GM12878 (cell line): ENCODE measurements around the gene OSBPL10. TPM values are rescaled to one million over a fixed set of nuclear protein-coding genes. Genes with fewer than 3 reads are reported as not detected.

Source experiments
- ATAC-seq: fragments of 200-7000 bp; cut with Tn5 transposase; 3 replicates; pipeline ENCODE4 v1.9.1; 2020; ENCODE audit warnings: mild to moderate bottlenecking, moderate library complexity
- BruUV-seq: library from RNA; stranded (reverse); fragments of 400-500 nt; replicated peaks from 2 replicates; lab custom pipeline; 2021; lab: Mats Ljungman, UMichigan
- CTCF ChIA-PET: fragments of 300-600 bp; sonication (Branson Sonifier 250); formaldehyde crosslinking; extraction: SDS; loops from one replicate; lab custom pipeline; 2021; ENCODE audit warnings: inconsistent platforms; lab: Yijun Ruan, JAX
- POLR2A ChIA-PET: fragments of 350-600 bp; formaldehyde crosslinking; extraction: SDS; loops from one replicate; lab custom pipeline; 2021; ENCODE audit warnings: inconsistent platforms; lab: Charles Lee
- RAD21 ChIA-PET: fragments of 300-600 bp; sonication (Branson Sonifier 250); formaldehyde crosslinking; loops from one replicate; lab custom pipeline; 2023; ENCODE audit warnings: antibody characterized with exemption; ENCODE audit not compliant: unreplicated experiment; lab: Charles Lee
- SMC1A ChIA-PET: fragments of 300-600 bp; sonication (Branson Sonifier 250); formaldehyde crosslinking; loops from one replicate; lab custom pipeline; 2023; ENCODE audit not compliant: unreplicated experiment, uncharacterized antibody; lab: Charles Lee
- DNase-seq: peaks from one replicate; pipeline ENCODE4 v3.0.0-alpha.2; 2011; ENCODE audit warnings: low read depth, low spot score
- FAIRE-seq: peaks from 3 replicates; lab custom pipeline; 2011; peaks lifted over from hg19 to GRCh38; lab: Jason Lieb, UNC
- H2AFZ ChIP-seq: 2 replicates; pipeline ENCODE4 v1.6.0; 2011; ENCODE audit warnings: low read depth, low read length, control low read depth; ENCODE audit not compliant: control insufficient read depth
- H3K27ac ChIP-seq: 2 replicates; pipeline ENCODE4 v1.5.1; 2011; ENCODE audit warnings: control low read depth; ENCODE audit not compliant: control insufficient read depth, insufficient read depth
- H3K27me3 ChIP-seq, 2 experiments: replicated peaks in 1 of 2; 2 replicates each; pipeline versions ENCODE4 v1.6.0 to v1.6.1; 2011; ENCODE audit warnings: low read length in 1 of 2; ENCODE audit not compliant: control insufficient read depth in 2 of 2, insufficient read depth in 2 of 2
- H3K36me3 ChIP-seq, 2 experiments: 2 replicates each; pipeline ENCODE4 v1.5.1; 2011; ENCODE audit warnings: low read length in 1 of 2; ENCODE audit not compliant: control insufficient read depth in 2 of 2, insufficient read depth in 2 of 2
- H3K4me1 ChIP-seq: 2 replicates; pipeline ENCODE4 v1.6.1; 2011; ENCODE audit warnings: mild to moderate bottlenecking, low read length, moderate library complexity, mixed read lengths; ENCODE audit not compliant: control insufficient read depth, insufficient read depth
- H3K4me2 ChIP-seq: 2 replicates; pipeline ENCODE4 v1.6.0; 2011; ENCODE audit warnings: control low read depth; ENCODE audit not compliant: control insufficient read depth, insufficient read depth
- H3K4me3 ChIP-seq: fragments of 200-600 bp; sonication (generic); 2 replicates; pipeline ENCODE4 v1.5.1; 2016
- H3K79me2 ChIP-seq: 2 replicates; pipeline ENCODE4 v1.6.0; 2011; ENCODE audit warnings: low read length; ENCODE audit not compliant: control insufficient read depth, insufficient read depth
- H3K9ac ChIP-seq: 2 replicates; pipeline ENCODE4 v1.8.0; 2011; ENCODE audit warnings: low read length, control low read depth, mixed read lengths; ENCODE audit not compliant: control insufficient read depth, insufficient read depth
- H3K9me3 ChIP-seq: replicated peaks from 3 replicates; pipeline ENCODE4 v1.5.1; 2011; ENCODE audit warnings: mild to moderate bottlenecking, low read length; ENCODE audit not compliant: control insufficient read depth, insufficient read depth
- H4K20me1 ChIP-seq: 2 replicates; pipeline ENCODE4 v1.6.0; 2011; ENCODE audit not compliant: control insufficient read depth, insufficient read depth
- BCL3 ChIP-seq: IDR thresholded peaks from 2 replicates; pipeline ENCODE4 v1.6.1; 2011; ENCODE audit warnings: borderline replicate concordance, low read depth, mild to moderate bottlenecking, moderate library complexity, low read length; ENCODE audit not compliant: insufficient read depth, poor library complexity, severe bottlenecking
- CBFB ChIP-seq: IDR thresholded peaks from 2 replicates; pipeline ENCODE4 v1.6.1; 2016; ENCODE audit warnings: antibody characterized with exemption, low read depth
- CEBPZ ChIP-seq: fragments of 150-350 bp; IDR thresholded peaks from 2 replicates; pipeline ENCODE4 v1.6.1; 2016; ENCODE audit warnings: low read depth, low read length
- CREM ChIP-seq: IDR thresholded peaks from 2 replicates; pipeline ENCODE4 v1.6.1; 2014; ENCODE audit warnings: antibody characterized with exemption, low read depth
- IKZF2 ChIP-seq, 2 experiments: fragments of 450-650 bp; IDR thresholded peaks; 2 replicates each; pipeline ENCODE4 v1.6.1; 2017; ENCODE audit warnings: mild to moderate bottlenecking in 2 of 2, moderate library complexity in 2 of 2
- IRF3 ChIP-seq: fragments of 450-650 bp; IDR thresholded peaks from 2 replicates; pipeline ENCODE4 v1.6.1; 2014; ENCODE audit warnings: mild to moderate bottlenecking
- NFXL1 ChIP-seq: fragments of 450-650 bp; IDR thresholded peaks from 2 replicates; pipeline ENCODE4 v1.6.1; 2017; ENCODE audit warnings: antibody characterized with exemption, mild to moderate bottlenecking, borderline replicate concordance
- NR2C1 ChIP-seq: fragments of 450-650 bp; IDR thresholded peaks from 2 replicates; pipeline ENCODE4 v1.6.1; 2017; ENCODE audit warnings: antibody characterized with exemption, mild to moderate bottlenecking, moderate library complexity
- NR2F1 ChIP-seq: fragments of 450-650 bp; conservative IDR thresholded peaks from 2 replicates; pipeline ENCODE4 v1.6.1; 2017; ENCODE audit warnings: mild to moderate bottlenecking
- PRDM15 ChIP-seq: fragments of 450-650 bp; formaldehyde crosslinking; IDR thresholded peaks from 2 replicates; pipeline ENCODE4 v1.4.0; 2020; ENCODE audit warnings: mild to moderate bottlenecking, moderate library complexity
- RELB ChIP-seq: fragments of 450-650 bp; IDR thresholded peaks from 2 replicates; pipeline ENCODE4 v1.6.1; 2017; ENCODE audit warnings: low read depth, mild to moderate bottlenecking, moderate library complexity
- SMARCA5 ChIP-seq: fragments of 450-650 bp; IDR thresholded peaks from 2 replicates; pipeline ENCODE4 v1.6.1; 2017; ENCODE audit warnings: mild to moderate bottlenecking
- ZNF384 ChIP-seq: IDR thresholded peaks from 2 replicates; pipeline ENCODE4 v1.6.1; 2012; ENCODE audit warnings: low read depth, mild to moderate bottlenecking, low read length, improper control_type of control experiment, borderline replicate concordance
- ZSCAN29 ChIP-seq: fragments of 450-650 bp; IDR thresholded peaks from 2 replicates; pipeline ENCODE4 v1.6.1; 2017; ENCODE audit warnings: mild to moderate bottlenecking, moderate library complexity
- WGBS: methylation state at CpG from one replicate; pipeline ENCODE4 v1.1.6; 2016; ENCODE audit warnings: low lambda C conversion rate; ENCODE audit not compliant: insufficient replicate concordance, insufficient coverage; ENCODE audit errors: missing lambda C conversion rate; 5-methylcytosine and 5-hydroxymethylcytosine counted together
- in situ Hi-C: fragments of 300-500 bp; cut with MboI; formaldehyde crosslinking; loops from 9 replicates; pipeline ENCODE4 v1.14.3; 2018; ENCODE audit warnings: mixed read lengths
- intact Hi-C: fragments of 100-400 bp; cut with micrococcal nuclease; formaldehyde crosslinking; loops from one replicate; pipeline ENCODE4 v1.14.2; 2022; ENCODE audit not compliant: unreplicated experiment
- polyA plus RNA-seq, 11 experiments: library from polyadenylated mRNA; depleted of rRNA in 4 of 11; unstranded in 6 of 11; stranded (reverse) in 5 of 11; fragments of >200 nt; fragmentation: Nextera tagmentation in 4 of 11; fragmentation: Illumina TruSeq in 1 of 11; extraction: Ambion mirVana in 4 of 11; extraction: Trizol in 1 of 11; gene quantifications; 1 replicate in 1 of 11; 2 replicates in 10 of 11; pipeline versions ENCODE4 v1.2.1 to v1.2.3, GENCODE V29; 2011 to 2016; ENCODE audit warnings: inconsistent platforms in 2 of 11, missing spikeins in 2 of 11, low read depth in 1 of 11
- total RNA-seq, 4 experiments: library from RNA; depleted of rRNA in 3 of 4; stranded (reverse); fragments of >200 nt in 3 of 4; fragmentation: Illumina TruSeq in 1 of 4; extraction: Trizol in 1 of 4; gene quantifications; 2 replicates each; pipeline versions ENCODE4 v1.2.1 to v1.2.3, GENCODE V29; 2013 to 2021

Gene OSBPL10
- total and polyA plus RNA-seq, 10 of the 15 experiments (the other 5 are each of a cell fraction or from before 2014, with no cell fraction given), result 0.03 to 0.25 (median 0.09) TPM; not detected in 5

GRCh38 chr3:31671976-31672375 lies 309.1 kb downstream of the OSBPL10 start:
- DNase-seq, result no peak
- no peaks in the 10 kb centered on the region for H3K4me1 ChIP-seq
- TF ChIP-seq NR2F1 (no peak), SMARCA5 (no peak), CEBPZ (no peak), NFXL1 (no peak), RELB (no peak), CBFB (no peak), CREM (no peak), IKZF2 (IDR thresholded peaks at IDR 0.05) (no peak), IRF3 (no peak), PRDM15 (no peak), NR2C1 (no peak), ZNF384 (no peak), ZSCAN29 (no peak), BCL3 (no peak)
- TF ChIP-seq, all 136 proteins: peak for 0
- no TSS peak for BruUV-seq
- Histone ChIP-seq H3K27me3 (no peaks in the 10 kb centered on the region), H3K79me2 (no peaks in the 10 kb centered on the region), H4K20me1 (no peaks in the 10 kb centered on the region), H2AFZ (no peak overlapping the region), H3K27ac (no peak overlapping the region), H3K36me3 (no peaks in the 10 kb centered on the region), H3K9ac (no peak overlapping the region), H3K4me2 (no peak overlapping the region), H3K9me3 (no peaks in the 10 kb centered on the region), H3K4me3 (no peak overlapping the region)
- ChIA-PET POLR2A (no interaction called here), CTCF (interaction anchor here (1.1 kb wide), 1 partner anchor 20 kb away, joined by 3 read pairs; no protein-coding TSS in a partner anchor), SMC1A (interaction anchor here (2.9 kb wide), 1 partner anchor 10 kb away, joined by 7 read pairs; no protein-coding TSS in a partner anchor), RAD21 (no interaction called here)
- intact Hi-C loops (no loop called here), in situ Hi-C loops (no loop called here)
- WGBS, result 54% methylated on average over 4 of the region's 6 CpGs
- ATAC-seq (no peak), FAIRE-seq (no peak)
